Measurements from ENCODE around the gene OR4D11.
"Not testable (repeated sequence)": the region's sequence is repeated elsewhere in the genome, so short reads cannot be mapped to it uniquely, and the experiment has no call there.

OR4D11 gene

DNA sequence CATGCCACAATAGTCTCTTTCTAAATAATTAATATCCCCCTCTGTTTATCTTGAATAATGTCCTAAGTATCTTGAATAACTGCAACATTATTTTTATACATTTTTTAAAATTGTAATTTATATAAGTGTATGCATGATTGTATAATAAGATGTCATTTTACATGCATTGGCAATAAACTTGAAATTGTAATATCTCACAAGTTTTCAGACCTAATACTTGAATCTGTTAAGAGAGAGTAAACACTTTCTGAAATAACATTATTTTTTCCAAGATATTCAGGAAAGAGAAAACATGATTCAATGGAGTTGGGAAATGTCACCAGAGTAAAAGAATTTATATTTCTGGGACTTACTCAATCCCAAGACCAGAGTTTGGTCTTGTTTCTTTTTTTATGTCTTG is at the start of gene OR4D11:
Gene OR4D11, plus strand, starts transcription at position 301 of the 400 bp plus-strand sequence. Its CDS starts 0 bp downstream, at position 301.
- DNase-seq = no peak

DNA sequence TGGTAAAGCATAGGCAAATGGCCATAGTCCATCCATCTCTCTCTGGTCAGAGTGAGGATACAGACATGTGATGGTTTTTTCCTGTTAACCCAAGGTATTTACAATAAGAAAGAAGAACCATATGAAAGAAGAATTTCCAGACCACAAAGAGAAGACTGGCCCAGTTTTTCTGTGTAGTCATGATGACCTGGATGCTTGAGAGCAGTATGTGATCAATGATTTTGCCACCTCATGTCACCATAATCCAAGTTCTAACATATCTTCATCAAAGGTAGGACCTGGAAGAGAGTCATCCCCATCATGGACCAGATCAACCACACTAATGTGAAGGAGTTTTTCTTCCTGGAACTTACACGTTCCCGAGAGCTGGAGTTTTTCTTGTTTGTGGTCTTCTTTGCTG is 46.7 kb upstream of the OR4D11 start, which contains the start of gene OR4D6:
Gene OR4D6, plus strand, starts transcription at position 301 of the 400 bp plus-strand sequence. Its CDS starts 0 bp downstream, at position 301.
- DNase-seq = no peak

DNA sequence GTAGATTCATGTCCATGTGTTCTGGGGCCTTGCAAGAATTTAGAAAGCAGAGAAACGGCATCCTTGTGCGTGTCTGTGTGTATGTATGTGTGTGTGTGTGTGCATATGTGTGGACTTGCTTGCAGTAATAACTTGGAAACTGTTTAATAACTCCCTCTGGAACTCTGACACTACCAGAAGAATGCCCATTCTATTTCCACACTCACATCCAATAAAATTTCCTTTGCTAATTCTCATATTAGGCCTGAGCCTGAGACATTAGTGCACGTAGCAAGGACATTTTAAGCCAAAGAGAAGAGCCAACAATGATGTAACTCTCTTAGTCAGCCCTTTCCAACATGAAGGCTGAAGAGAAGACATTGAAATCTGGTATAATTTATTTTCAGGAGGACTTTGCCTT is 43.5 kb upstream of the OR4D11 start:
- DNase-seq = no peak

DNA sequence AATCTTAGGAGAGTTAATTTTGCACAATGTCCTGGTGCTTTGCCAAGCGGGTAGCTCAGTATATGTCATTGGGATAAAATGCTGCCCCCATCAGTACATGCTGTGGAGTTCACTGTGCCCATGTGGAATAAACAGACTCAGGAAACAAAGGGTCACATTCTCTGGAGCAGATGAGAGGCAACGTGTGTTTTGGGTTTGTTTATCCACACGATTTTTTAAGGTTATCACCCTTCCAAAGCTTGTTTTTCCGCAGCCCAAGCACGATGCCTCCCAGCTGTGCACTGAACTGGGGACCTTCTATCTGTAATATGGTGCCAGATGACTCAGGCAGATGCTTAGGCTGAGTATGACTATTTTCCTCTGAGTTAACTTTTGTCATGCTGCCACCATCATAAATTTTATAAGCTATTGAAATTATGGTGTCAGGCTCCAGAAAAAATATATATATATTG is 40.2 kb upstream of the OR4D11 start:
- no peak for DNase-seq

DNA sequence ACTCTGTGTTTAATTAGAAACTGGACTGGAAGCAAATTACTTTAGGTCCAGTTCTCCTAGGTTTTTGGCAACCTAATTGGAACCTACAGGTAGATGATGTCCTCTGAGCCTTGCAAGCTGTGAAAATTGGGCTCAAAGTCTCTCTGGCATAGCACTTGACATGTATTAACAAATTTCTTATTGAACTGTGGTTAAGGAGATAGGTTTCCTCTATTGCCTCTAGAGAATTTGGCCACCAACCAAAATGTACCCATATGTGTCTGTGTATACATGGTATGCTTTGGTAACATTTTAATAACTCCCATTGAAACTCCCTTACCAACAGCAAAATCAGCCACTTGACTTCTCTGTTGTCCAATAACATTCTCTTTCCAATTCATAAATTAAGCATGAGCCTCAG is 30.4 kb upstream of the OR4D11 start, which contains the start of gene OR4D10:
Gene OR4D10, plus strand, starts transcription at position 301 of the 400 bp plus-strand sequence. CDS start 4,115 bp downstream, outside the sequence.
- no peak for DNase-seq

DNA sequence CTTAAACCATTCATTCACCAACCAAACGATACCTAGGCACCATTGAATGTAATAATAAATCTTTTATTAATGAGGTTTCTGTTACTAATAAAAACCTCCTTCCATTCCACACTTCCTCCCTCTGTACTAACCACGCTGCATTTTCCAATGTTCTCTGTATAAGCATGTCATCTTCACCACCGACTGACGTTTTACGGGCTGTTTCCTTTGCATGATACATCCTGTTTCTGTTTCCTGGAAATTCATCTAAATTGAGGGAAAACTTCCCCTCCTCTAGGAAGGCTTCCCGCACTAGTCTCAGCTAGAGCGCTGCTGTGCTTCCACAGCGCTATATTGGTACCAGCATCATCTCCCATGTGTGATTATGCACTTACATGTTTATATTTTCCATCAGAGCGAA is 28.2 kb upstream of the OR4D11 start:
- DNase-seq = no peak

DNA sequence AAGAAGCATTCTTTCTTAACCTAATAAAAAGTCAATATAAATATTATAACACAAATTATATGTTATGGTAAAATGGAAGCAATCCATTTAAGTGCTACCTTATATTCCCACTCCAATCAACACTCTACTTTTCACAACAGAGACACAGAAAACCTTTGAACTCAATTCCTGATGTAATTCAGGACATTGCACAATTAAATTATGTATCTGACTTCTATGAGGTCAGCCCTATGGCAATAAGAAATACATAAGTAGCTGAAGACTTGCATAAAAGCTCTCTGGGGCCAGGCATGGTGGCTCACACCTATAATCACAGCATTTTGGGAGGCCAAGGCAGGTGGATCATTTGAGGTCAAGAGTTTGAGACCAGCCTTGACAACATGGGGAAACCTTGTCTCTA is 23.5 kb upstream of the OR4D11 start:
- no peak for DNase-seq

DNA sequence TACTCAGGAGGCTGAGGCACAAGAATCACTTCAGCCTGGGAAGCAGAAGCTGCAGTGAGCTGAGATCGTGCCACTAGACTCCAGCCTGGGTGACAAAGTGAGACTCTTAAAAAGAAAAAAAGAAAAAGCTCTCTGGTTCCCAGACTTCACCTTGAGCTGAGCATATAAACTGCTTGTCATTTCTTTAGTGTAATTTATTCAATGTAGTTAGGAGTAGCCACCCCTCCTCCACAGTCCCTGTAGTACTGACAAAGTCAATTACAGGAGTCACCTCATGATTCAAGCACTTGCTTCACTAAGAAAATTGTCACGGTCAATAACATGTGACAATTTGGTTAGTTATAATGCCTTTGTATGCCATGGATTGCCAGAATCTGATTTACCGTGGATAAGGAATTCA is 23.0 kb upstream of the OR4D11 start:
- DNase-seq = peak; percentile 1

DNA sequence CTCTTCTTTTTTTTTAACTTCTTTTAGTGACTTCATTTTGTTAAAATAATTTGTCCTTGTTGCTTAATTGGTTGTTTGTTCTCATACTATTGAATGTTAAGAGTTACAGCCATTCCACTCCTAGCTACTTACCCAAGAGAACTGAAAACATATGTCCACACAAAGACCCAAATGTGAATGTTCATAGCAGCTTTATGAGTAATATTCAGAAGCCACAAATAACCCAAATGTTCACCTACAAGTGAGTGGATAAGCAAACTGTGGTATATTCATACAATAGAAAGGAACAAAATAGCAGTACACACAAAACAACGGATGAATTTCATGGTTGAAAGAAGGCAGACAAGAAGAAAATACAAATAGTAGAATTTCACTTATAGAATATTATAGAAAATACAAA is 1.4 kb upstream of the OR4D11 start:
- no peak for DNase-seq

DNA sequence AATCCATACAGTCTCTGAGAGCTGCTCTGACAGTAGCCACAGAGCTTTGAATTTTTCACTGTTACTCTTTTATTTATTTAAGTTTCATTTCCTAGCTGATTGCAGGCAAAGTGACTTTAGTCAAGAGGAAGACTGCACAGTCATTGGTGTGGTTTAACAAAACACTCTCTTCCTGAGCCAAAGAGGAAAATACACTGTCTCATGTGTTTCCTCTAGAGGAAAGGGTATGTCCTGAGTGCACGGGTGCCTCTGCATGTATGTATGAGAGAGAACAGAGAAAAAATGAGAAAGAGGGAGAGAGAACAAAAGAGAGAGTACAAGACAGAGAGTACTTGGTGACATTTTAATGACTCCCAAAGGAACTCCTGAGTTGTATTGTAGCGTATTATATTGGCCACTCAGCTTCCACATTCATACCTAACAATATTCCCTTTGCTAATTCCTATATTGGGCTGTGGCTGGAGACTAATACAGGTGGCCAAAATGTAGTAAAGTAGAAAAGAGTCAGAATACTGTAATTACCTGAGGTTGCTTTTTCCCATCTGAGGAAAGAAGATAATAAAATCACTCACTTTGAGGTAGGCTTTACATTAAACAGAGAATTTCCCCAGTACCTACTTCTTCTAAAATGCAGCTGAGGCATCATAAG is 7.7 kb downstream of the OR4D11 start, which contains the start of gene OR4D9:
Gene OR4D9, plus strand, starts transcription at position 599 of the 649 bp plus-strand sequence. CDS start 3,374 bp downstream, outside the sequence.
- no peak for DNase-seq

DNA sequence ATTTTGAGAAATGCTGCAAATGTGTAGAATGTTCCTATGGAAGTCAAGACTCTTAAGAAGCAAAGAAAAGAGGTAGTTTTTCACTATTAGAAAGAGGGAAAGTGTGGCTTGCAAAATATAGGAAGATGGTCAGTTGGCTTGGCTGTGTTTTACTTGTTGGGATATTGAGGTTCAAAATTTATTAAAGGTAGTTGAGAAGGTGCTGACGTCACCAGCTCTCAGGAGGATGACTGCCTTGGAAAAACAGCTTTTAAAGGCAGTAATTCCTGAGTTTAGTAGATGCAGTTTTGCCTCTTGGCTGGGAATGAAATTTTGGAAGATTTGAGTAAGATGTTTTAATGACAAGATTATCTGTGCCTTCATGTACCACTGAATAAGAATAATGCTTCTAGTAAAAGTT is 8.3 kb downstream of the OR4D11 start:
- DNase-seq = no peak

DNA sequence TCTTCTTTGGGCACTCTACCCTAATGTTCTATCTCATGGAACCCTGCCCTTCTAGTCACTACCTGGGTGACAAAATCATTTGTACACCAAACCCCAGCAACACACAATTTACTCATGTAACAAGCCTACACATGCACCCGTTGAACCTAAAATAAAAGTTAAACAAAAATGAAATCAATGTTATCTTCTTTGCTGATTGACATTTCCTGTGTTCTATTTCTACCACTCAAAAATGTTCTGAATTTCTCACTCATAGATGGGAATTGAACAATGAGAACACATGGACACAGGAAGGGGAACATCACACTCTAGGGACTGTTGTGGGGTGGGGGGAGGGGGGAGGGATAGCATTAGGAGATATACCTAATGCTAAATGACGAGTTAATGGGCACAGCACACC is 16.8 kb downstream of the OR4D11 start:
- DNase-seq = not testable (repeated sequence)

DNA sequence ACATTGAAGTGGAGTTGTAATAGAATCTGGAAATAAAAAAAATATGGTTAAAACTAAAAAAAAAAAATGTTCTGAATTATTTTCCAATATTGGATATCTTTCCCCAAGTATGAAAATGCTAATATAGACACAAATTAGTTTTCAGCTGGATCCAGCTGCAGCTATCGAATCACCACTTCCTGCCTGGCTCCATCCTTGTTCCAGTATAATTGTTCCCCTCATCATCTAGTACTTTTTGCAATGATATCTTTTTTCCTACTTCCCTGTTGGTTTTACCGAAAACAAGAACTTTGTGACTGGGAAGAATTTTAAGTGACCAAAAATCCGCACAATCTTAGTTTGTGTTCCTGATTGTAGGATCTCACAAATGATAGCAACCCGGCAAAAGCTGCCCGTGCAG is 17.4 kb downstream of the OR4D11 start:
- DNase-seq = no peak

DNA sequence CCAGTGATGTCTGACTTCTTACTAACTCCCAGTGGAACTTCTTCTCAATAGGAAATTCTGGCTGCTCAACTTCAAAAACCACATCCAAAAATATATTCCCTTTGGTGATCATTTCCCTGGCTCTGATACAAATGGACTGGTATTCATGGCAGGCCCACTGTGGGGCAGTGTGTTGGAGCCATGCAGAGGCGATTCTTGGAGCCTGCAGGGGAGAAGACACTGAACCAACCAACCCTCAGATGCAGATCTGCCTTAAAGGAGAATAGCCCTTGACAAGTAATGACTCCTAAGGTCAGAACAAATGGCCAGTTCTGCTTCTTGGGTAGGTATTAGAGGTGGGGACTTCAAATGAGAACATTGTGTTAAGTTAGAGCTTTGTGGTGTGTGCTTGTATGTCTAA is 20.2 kb downstream of the OR4D11 start:
- no peak for DNase-seq

DNA sequence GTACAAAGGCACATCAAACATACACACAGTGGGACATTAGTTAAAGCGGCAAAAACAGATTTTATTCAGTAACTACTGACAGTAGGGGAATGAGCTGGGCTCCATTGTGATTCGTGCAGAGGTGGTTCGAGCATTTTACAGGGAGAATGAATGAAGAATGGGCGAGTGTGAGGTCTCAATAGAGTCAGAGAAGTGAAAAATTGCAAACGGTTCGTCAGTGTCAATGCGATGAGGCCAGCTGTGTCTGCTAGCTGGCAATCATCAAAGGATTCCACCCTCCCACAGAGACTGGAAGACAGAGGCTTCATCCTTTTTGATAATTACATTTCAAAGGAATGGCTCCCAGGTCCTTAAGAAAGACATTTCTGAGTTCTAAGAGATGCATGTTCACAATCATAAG is 25.3 kb downstream of the OR4D11 start:
- DNase-seq = peak; percentile 76

DNA sequence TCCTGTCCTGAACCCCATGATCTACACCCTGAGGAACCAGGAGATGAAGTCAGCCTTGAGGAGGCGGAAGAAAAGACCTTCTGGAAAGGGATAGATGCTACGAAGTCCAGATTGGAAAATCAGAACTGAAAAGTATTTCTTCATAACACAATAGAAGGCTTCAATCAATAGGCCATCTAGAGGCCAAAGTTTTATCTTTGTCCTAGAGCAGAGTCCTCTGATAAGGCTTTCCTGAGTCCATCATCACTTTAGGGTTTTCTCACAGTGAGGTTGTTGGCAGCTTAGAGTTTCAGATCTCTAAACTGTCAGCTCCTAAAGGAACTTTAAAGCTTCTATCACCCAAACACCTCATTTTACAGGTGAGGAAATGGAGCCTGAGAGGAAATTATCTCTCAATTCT is 29.2 kb downstream of the OR4D11 start:
- no peak for DNase-seq

DNA sequence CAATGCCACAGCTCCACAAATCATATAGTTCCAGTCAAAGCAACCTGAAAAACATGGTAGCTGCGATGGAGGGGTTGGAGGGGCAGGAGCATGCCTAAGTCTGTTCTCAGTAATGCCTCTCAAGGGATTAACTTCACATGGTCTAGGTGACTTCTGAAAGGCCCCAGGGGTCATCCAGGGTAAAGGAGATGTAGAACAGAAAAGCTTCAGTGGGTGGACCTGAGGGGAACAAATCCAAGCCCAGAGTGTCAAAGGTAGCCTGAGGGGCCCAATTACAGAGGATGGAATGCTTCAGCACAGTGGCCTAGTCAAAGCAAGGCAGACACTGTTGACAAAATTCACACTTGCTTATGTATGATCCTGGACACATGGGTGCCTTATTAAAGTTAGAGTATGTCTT is 31.3 kb downstream of the OR4D11 start:
- DNase-seq = no peak

DNA sequence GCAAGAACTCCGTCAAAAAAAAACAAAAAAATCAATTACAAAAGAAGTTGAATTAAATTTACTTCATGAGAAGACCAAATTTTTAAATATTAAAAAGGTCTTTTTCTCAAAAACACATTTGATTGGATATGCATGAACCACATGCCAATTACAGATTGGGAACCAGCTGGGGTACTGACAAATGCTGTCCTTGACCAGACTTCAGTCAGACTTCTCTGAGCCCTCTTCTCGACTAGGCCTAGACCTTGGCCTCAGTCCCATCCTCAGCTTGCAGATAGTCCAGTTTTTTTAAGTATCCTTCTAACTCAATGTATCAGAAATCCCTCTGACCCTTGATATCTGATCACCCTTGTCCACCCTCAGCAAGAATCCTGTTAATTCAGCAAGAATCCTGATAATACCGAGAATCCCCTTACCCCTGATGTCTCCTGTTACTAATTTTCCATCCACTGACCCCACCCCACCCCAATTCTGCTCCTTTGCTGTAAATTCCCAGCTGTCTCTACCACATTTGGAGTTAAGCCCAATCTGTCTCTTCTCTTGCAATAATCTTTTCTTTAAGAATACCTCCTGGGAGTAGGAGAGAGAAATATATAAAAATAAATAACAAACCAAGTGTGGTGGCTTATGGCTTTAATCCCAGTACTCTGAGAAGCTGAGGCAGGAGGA is 38.9 kb downstream of the OR4D11 start:
- DNase-seq = no peak

DNA sequence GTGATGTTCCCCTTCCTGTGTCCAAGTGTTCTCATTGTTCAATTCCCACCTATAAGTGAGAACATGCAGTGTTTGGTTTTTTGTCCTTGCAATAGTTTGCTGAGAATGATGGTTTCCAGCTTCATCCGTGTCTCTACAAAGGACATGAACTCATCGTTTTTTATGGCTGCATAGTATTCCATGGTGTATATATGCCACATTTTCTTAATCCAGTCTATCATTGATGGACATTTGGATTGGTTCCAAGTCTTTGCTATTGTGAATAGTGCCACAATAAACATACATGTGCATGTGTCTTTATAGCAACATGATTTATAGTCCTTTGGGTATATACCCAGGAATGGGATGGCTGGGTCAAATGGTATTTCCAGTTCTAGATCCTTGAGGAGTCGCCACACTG is 40.3 kb downstream of the OR4D11 start:
- not testable (repeated sequence) for DNase-seq

DNA sequence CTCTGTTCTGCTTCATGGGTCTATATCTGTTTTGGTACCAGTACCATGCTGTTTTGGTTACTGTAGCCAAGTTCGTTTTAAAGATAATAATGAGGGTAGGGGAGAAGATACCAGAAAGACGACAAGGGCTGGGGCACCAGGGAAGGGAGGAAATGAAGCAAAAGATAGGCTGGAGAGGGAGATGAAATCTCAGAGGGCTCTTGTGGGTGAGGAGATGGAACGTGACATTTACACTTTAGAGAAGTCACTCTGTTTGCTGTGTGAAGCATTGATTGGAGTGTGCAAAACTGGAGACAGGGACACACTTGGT is 41.4 kb downstream of the OR4D11 start:
- no peak for DNase-seq

DNA sequence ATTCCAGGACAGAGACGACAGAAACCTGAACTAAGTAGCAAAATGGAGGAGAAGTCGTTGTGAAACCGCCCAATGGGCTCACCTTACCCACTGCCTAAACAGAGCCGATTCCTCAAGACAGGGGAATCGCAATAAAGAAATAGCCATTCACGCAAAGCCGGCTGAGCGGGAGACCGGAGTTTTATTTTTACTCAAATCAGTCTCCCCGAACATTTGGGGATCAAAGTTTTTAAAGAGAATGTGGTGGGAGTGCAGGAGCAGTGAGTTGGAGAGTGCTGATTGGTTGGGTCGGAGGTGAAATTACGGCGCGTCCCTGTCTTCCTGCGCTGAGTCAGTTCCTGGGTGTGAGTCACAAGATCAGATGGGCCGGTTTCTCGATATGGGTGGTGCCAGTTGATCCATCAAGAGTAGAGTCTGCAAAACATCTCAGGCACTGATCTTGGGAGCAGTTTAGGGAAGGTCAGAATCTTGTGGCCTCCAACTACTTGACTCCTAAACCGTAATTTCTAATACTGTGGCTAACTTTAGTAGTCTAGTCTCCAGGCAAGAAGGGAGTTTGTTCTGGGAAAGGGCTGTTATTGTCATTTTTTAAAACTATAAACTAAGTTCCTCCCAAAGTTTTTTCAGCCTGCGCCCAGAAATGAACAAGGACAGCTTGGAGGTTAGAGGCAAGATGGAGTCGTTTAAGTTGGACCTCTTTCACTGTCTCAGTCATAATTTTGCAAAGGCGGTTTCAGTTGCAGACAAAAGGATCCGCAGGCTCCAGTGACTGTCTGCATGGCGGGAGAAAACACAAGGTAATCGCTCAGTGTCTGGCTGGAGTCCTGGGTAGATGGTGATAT is 42.0 kb downstream of the OR4D11 start:
- no peak for DNase-seq

DNA sequence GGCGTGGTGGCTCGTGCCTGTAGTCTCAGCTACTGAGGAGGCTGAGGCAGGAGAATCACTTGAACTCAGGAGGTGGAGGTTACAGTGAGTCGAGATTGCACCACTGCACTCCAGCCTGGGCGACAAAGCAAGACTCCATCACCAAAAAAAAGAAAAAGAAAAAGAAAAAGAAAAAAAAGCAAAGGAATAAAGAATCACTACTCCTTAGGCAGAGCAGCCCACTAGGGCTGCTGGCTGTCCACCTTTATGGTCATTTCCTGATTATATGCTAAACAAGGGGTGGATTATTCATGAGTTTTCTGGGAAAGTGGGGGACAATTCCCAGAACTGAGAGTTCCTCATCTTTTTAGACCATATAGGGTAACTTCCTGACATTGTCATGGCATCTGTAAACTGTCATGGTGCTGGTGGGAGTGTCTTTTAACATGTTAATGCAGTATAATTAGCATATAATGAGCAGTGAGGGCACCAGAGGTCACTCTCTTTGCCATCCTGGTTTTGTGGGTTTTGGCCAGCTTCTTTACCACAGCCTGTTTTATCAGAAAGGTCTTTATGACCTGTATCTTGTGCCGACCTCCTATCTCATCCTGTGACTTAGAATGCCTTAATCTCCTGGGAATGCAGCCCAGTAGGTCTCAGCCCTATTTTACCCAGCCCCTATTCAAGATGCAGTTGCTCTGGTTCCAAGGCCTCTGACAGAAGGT is 44.4 kb downstream of the OR4D11 start:
- not testable (repeated sequence) for DNase-seq

DNA sequence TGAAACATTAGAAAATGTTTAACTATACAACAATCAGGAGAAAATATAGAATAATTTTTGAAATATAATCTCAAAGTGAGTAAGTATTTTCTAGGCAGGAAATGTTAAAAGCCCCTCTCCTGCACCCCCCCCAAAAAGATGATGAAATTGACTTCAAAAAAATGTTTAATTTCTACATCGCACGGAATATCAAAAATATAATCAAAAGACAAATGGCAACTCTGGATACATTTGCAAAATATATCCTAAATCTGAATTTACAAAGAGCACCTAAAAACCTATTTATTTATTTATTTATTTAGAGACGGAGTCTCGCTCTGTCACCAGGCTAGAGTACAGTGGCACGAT is 44.9 kb downstream of the OR4D11 start:
- DNase-seq = no peak
